Epithelial cell of esophagus (primary cell): Measurements from ENCODE around the gene CDCP2.
"Not testable (repeated sequence)": the region's sequence is repeated elsewhere in the genome, so short reads cannot be mapped to it uniquely, and the experiment has no call there.

Source experiments
- DNase-seq: peaks from one replicate; pipeline ENCODE4 v3.0.0; 2010; ENCODE audit warnings: low read depth
- H3K4me3 ChIP-seq: 2 replicates; pipeline ENCODE4 v1.5.1; 2011; ENCODE audit warnings: mild to moderate bottlenecking, low read length, control low read depth
- CTCF ChIP-seq: IDR thresholded peaks from 2 replicates; pipeline ENCODE4 v1.5.1; 2011; ENCODE audit warnings: low read depth, mild to moderate bottlenecking, low read length, control low read depth, inconsistent platforms; ENCODE audit not compliant: insufficient read depth; ENCODE audit errors: missing control alignments

Gene CDCP2

GRCh38 chr1:54103414-54103813 is 49.4 kb downstream of the CDCP2 start:
- H3K4me3 ChIP-seq, result no peak overlapping the region
- DNase-seq, result no peak
- TF ChIP-seq CTCF, result no peak

GRCh38 chr1:54100500-54100899 is 52.3 kb downstream of the CDCP2 start:
- no peak for TF ChIP-seq CTCF
- DNase-seq, result no peak
- H3K4me3 ChIP-seq, result no peak overlapping the region

- no peak for TF ChIP-seq CTCF
- no peak overlapping the region for H3K4me3 ChIP-seq
- DNase-seq, result no peak
Observed at GRCh38 chr1:54099061-54099610, 53.7 kb downstream of the CDCP2 start.

GRCh38 chr1:54096877-54097240 is 55.9 kb downstream of the CDCP2 start:
- TF ChIP-seq CTCF, result no peak
- DNase-seq, result no peak
- no peak overlapping the region for H3K4me3 ChIP-seq

- no peak overlapping the region for H3K4me3 ChIP-seq
- no peak for TF ChIP-seq CTCF
- DNase-seq, result no peak
Observed at GRCh38 chr1:54096227-54096876, 56.4 kb downstream of the CDCP2 start.

- H3K4me3 ChIP-seq, result no peak overlapping the region
- no peak for DNase-seq
- TF ChIP-seq CTCF, result no peak
Observed at GRCh38 chr1:54095546-54096226, 57.1 kb downstream of the CDCP2 start.

- not testable (repeated sequence) for H3K4me3 ChIP-seq, DNase-seq
Observed at GRCh38 chr1:54094730-54095105, 58.1 kb downstream of the CDCP2 start.
